Coronary artery (tissue), 2 donors: Measurements from ENCODE around the gene KCNJ6.

Source experiments
- DNase-seq: peaks from one replicate; pipeline ENCODE4 v3.0.0-alpha.2; 2017; ENCODE audit warnings: low spot score
- H3K27ac ChIP-seq, 2 donors: fragments of 200-600 bp; sonication (generic); one replicate each; pipeline ENCODE4 v1.5.1; 2016 to 2019
- H3K4me3 ChIP-seq: fragments of 200-600 bp; sonication (generic); 2 replicates; pipeline ENCODE4 v1.5.1; 2016; ENCODE audit warnings: mild to moderate bottlenecking, moderate library complexity
- CTCF ChIP-seq: fragments of 200-600 bp; sonication (generic); IDR thresholded peaks from one replicate; pipeline ENCODE4 v1.5.1; 2019; ENCODE audit warnings: antibody characterized with exemption

Gene KCNJ6

GRCh38 chr21:37886726-37887299 lies 29.4 kb downstream of the KCNJ6 start:
- DNase-seq: no peak
- Histone ChIP-seq H3K27ac (no peak overlapping the region), H3K4me3 (no peak overlapping the region)
- TF ChIP-seq CTCF: no peak

- no peak for TF ChIP-seq CTCF
- Histone ChIP-seq H3K4me3 (no peak overlapping the region), H3K27ac (no peak overlapping the region)
- DNase-seq: no peak
These were observed 30.1 kb downstream of the KCNJ6 start for GRCh38 chr21:37886120-37886519.

- Histone ChIP-seq H3K4me3 (no peak overlapping the region), H3K27ac (no peak overlapping the region)
- no peak for DNase-seq
- TF ChIP-seq CTCF: no peak
These were observed 37.2 kb downstream of the KCNJ6 start for GRCh38 chr21:37878946-37879660.

- no peak for TF ChIP-seq CTCF
These were observed 38.2 kb downstream of the KCNJ6 start for GRCh38 chr21:37877888-37878684.

GRCh38 chr21:37877171-37877570 lies 39.1 kb downstream of the KCNJ6 start:
- TF ChIP-seq CTCF: no peak
- no peak overlapping the region for H3K4me3 ChIP-seq
- no peak overlapping the region for H3K27ac ChIP-seq
- no peak for DNase-seq

More at GRCh38 chr21:37877888-37878684, 38.2 kb downstream of the KCNJ6 start:
- Histone ChIP-seq H3K27ac (no peak overlapping the region), H3K4me3 (no peak overlapping the region)
- DNase-seq: no peak

- no peak for TF ChIP-seq CTCF
- no peak for DNase-seq
- no peak overlapping the region for H3K27ac ChIP-seq
- no peak overlapping the region for H3K4me3 ChIP-seq
These were observed 39.7 kb downstream of the KCNJ6 start for GRCh38 chr21:37876561-37876960.
